KOPT-K1 (cell line): ENCODE results near the gene CCR9.

Experiments used
- H3K27ac ChIP-seq: fragments of 200-600 bp; sonication (generic); 2 replicates; pipeline ENCODE4 v1.5.1; 2016; ENCODE audit warnings: antibody characterized with exemption, mild to moderate bottlenecking, low read depth, low read length; ENCODE audit not compliant: poor library complexity, severe bottlenecking
- H3K36me3 ChIP-seq: fragments of 200-600 bp; sonication (generic); 2 replicates; pipeline ENCODE4 v1.5.1; 2017; ENCODE audit warnings: antibody characterized with exemption, mild to moderate bottlenecking, low read length, moderate library complexity; ENCODE audit not compliant: insufficient read depth
- H3K9me3 ChIP-seq: fragments of 200-600 bp; sonication (generic); 2 replicates; pipeline ENCODE4 v1.5.1; 2017; ENCODE audit warnings: antibody characterized with exemption, low read length, mild to moderate bottlenecking; ENCODE audit not compliant: insufficient read depth, poor library complexity, severe bottlenecking

The CCR9 gene

GRCh38 chr3:45864760-45865519 is 21.4 kb upstream of the CCR9 start:
- H3K27ac ChIP-seq: peak overlapping the region; percentile 74
- no peaks in the 10 kb centered on the region for H3K9me3 ChIP-seq
- H3K36me3 ChIP-seq: peaks cover 20% of the 10 kb centered on the region

DNA sequence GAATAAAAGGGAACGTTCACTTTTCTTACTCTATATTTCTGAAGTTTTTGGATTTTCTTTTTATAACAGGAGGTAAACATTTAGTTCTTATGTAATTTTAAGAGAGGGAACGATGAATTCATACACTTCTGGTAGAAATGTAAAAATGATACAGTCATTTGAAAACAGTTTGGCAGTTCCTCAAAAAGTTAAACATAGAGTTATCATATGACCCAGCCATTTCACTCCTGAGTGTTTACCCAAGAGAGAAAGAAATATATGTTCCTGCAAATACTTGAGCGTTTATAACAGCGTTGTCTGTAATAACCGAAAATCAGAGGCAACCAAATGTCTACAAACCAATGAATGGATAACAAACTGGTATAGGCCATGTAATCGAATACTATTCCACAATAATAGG is 20.8 kb upstream of the CCR9 start:
- H3K36me3 ChIP-seq: peaks cover 20% of the 10 kb centered on the region
- peak overlapping the region; percentile 74 for H3K27ac ChIP-seq
- H3K9me3 ChIP-seq: no peaks in the 10 kb centered on the region

- peak overlapping the region; percentile 68 for H3K27ac ChIP-seq
Observed at GRCh38 chr3:45868213-45868612, 18.1 kb upstream of the CCR9 start.

GRCh38 chr3:45868650-45869049 is 17.7 kb upstream of the CCR9 start:
- peak overlapping the region; percentile 68 for H3K27ac ChIP-seq
- H3K36me3 ChIP-seq: peaks cover 1% of the 10 kb centered on the region
- no peaks in the 10 kb centered on the region for H3K9me3 ChIP-seq

More at GRCh38 chr3:45868213-45868612, 18.1 kb upstream of the CCR9 start:
- H3K9me3 ChIP-seq: no peaks in the 10 kb centered on the region
- H3K36me3 ChIP-seq: peaks cover 5% of the 10 kb centered on the region

DNA sequence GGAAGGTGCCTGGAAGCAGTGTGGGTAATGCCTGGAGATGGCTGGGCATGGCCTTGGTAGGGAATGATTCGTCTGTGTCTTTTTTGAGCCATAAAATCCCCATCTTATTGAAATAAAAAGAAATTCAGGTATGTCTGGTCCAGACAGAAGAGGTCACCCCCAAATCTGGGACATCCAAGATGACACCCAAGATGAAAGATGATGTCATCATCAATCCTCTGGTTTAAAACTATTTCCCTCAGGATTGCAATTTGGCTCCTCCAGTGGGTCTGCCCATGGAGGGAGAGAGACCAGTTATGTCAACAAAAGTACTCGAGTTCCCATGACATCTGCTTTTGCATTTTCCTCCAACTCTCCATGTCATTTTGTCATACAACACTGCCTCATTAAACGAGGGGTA is 16.7 kb upstream of the CCR9 start:
- Histone ChIP-seq H3K9me3 (no peaks in the 10 kb centered on the region), H3K36me3 (peaks cover 3% of the 10 kb centered on the region; the same call in 1 of the 2 replicates), H3K27ac (peak overlapping the region; percentile 68)

- peaks cover 8% of the 10 kb centered on the region; the same call in 1 of the 2 replicates for H3K36me3 ChIP-seq
- peak overlapping the region; percentile 86 for H3K27ac ChIP-seq
- H3K9me3 ChIP-seq: no peaks in the 10 kb centered on the region
Observed at GRCh38 chr3:45870099-45870498, 16.2 kb upstream of the CCR9 start.

GRCh38 chr3:45871780-45872179 is 14.6 kb upstream of the CCR9 start:
- peaks cover 14% of the 10 kb centered on the region for H3K36me3 ChIP-seq
- H3K9me3 ChIP-seq: no peaks in the 10 kb centered on the region
- H3K27ac ChIP-seq: peak overlapping the region; percentile 86

DNA sequence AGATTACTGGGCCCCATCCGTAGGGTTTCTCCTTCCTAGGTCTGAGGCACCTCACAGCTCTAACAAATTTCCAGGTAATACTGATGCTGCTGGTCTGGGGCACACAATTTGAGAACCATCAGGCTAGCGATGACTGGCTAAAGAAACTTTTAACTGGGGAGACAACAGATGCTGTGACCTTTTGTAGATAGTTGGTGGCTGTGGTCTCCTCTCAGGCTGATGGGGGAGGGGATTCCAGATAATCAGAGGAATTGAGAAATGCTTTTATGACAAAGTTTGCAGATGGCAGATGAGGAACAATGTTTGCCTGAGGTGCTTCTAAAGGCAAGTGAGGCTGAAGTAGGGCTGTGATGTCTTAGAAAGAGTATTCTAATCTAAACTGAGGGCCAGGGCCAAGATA is 13.8 kb upstream of the CCR9 start:
- H3K27ac ChIP-seq: peak overlapping the region; percentile 86

DNA sequence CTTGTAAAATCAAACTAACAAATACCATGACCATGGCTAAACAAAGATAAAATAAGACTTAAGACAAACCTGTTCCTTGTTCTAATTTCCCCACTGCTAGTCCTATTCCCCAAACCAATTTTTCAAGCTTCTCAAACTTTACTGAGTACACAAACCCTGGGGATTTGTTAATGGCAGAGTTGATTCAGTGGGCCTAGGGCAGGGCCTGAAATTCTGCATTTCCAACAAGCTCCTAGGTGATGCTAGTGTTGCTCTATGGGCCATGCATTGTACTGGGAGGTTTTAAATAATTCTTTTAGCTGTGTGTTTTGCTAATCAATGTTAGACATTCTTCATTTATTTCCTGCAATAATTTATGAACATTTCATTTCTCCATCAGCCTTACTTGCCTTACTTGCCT is 13.3 kb upstream of the CCR9 start:
- H3K27ac ChIP-seq: peak overlapping the region; percentile 86
- no peaks in the 10 kb centered on the region for H3K9me3 ChIP-seq
- H3K36me3 ChIP-seq: peaks cover 15% of the 10 kb centered on the region

More for the DNA sequence above, 13.8 kb upstream of the CCR9 start:
- Histone ChIP-seq H3K36me3 (peaks cover 15% of the 10 kb centered on the region), H3K9me3 (no peaks in the 10 kb centered on the region)

- Histone ChIP-seq H3K36me3 (peaks cover 15% of the 10 kb centered on the region), H3K27ac (peak overlapping the region; percentile 86), H3K9me3 (no peaks in the 10 kb centered on the region)
Observed at GRCh38 chr3:45873638-45874037, 12.7 kb upstream of the CCR9 start.

GRCh38 chr3:45874677-45875346 is 11.5 kb upstream of the CCR9 start:
- Histone ChIP-seq H3K36me3 (peaks cover 15% of the 10 kb centered on the region), H3K27ac (peak overlapping the region; percentile 86), H3K9me3 (no peaks in the 10 kb centered on the region)

GRCh38 chr3:45878124-45878523 is 8.2 kb upstream of the CCR9 start:
- peak overlapping the region; percentile 86 for H3K27ac ChIP-seq
- no peaks in the 10 kb centered on the region for H3K9me3 ChIP-seq
- H3K36me3 ChIP-seq: peaks cover 15% of the 10 kb centered on the region

GRCh38 chr3:45880725-45881077 is 5.6 kb upstream of the CCR9 start:
- Histone ChIP-seq H3K27ac (peak overlapping the region; percentile 86), H3K9me3 (no peaks in the 10 kb centered on the region), H3K36me3 (peaks cover 30% of the 10 kb centered on the region)

DNA sequence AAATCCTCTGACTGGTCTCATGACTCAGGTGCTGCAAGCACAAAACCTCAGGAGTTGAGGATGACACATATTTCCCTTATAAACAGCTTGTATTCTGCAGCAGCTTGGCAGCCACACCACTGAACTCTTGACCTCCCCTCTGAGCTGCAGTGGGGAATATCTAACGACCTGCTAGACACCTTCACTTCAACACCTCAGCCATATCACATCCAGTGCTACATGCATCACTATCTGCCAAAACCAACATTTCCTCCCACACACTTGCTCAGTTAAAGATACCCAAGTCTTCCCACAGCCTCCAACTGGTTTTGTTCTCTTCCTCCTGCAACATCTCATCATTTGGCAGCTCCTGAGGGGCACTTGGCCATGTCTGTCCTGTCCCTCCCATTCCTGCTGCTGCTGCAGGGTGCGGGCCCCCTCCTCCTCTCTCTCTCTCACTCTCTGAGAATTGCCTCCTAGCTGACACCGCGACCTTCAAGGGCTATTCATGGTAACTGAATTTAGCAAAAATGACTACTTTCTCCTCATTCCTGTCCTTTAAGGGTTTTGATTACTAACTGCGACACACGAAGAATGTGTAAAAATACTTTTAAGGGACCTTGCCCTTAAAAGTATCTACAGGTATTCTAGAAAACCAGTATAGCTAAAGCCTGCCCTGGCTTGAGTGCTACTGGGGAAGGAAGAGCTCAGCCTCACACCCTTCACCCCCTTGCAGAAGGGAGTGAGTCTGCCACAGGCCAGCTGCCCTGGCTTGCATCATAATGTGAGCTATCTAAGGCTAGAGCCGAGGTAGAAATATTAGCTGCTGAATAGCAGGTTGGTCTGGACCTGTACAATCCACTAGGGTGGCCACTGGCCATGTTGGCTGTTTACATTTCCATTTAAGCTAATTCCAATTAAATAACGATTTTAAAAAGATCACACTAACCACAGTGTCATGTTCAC is 5.0 kb upstream of the CCR9 start:
- H3K27ac ChIP-seq: peak overlapping the region; percentile 86

More for the DNA sequence above, 5.0 kb upstream of the CCR9 start:
- Histone ChIP-seq H3K9me3 (no peaks in the 10 kb centered on the region), H3K36me3 (peaks cover 33% of the 10 kb centered on the region)
